Stomach (tissue), 4 donors: ENCODE measurements around the gene SLC8A3.

Experiments used
- CTCF ChIP-seq, 7 experiments: fragments of 450-650 bp in 4 of 7; fragments of 200-600 bp in 3 of 7; sonication (generic) in 3 of 7; IDR thresholded peaks; one replicate each; pipeline ENCODE4 v1.5.1; 2016 to 2019; ENCODE audit warnings: antibody characterized with exemption in 7 of 7, control low read depth in 2 of 7, mild to moderate bottlenecking in 1 of 7
- POLR2A ChIP-seq, 4 donors: fragments of 450-650 bp; IDR thresholded peaks; one replicate each; pipeline ENCODE4 v1.6.1; 2016; ENCODE audit warnings: antibody characterized with exemption in 4 of 4, control low read depth in 2 of 4, mild to moderate bottlenecking in 1 of 4, moderate library complexity in 1 of 4

GRCh38 chr14:70080076-70080475 lies 108.7 kb downstream of the SLC8A3 start:
- no peak for TF ChIP-seq POLR2A (IDR thresholded peaks at IDR 0.05)
- no peak for TF ChIP-seq CTCF (IDR thresholded peaks at IDR 0.05)
